H1 (cell line): ENCODE results near the gene RARB. TPM values are rescaled to one million over a fixed set of nuclear protein-coding genes. Genes with fewer than 3 reads are reported as not detected.

ENCODE experiments used
- CTCF ChIA-PET: fragments of 300-600 bp; sonication (Branson Sonifier 250); formaldehyde crosslinking; loops from one replicate; lab custom pipeline; 2021; ENCODE audit not compliant: partially characterized antibody; lab: Charles Lee
- POLR2A ChIA-PET: fragments of 300-600 bp; sonication (Branson Sonifier 250); formaldehyde crosslinking; loops from one replicate; lab custom pipeline; 2021; ENCODE audit warnings: inconsistent platforms; ENCODE audit not compliant: partially characterized antibody; lab: Charles Lee
- DNase-seq, 2 experiments: peaks; one replicate each; pipeline versions ENCODE4 v3.0.0 to v3.0.0-alpha.2; 2010 to 2022; ENCODE audit warnings: low spot score in 2 of 2, low read depth in 1 of 2, mixed read lengths in 1 of 2
- FAIRE-seq: peaks from 2 replicates; lab custom pipeline; 2011; peaks lifted over from hg19 to GRCh38; lab: Jason Lieb, UNC
- H2AFZ ChIP-seq: 2 replicates; pipeline ENCODE4 v1.8.1; 2012; ENCODE audit warnings: low read length, inconsistent platforms
- H2AK5ac ChIP-seq: 2 replicates; pipeline ENCODE4 v1.6.1; 2013; ENCODE audit warnings: low read depth, low read length
- H2BK120ac ChIP-seq: replicated peaks from 2 replicates; pipeline ENCODE3; 2013; ENCODE audit warnings: low read depth, low read length, inconsistent platforms
- H2BK12ac ChIP-seq: 2 replicates; pipeline ENCODE4 v1.6.1; 2013; ENCODE audit warnings: low read depth, low read length
- H2BK15ac ChIP-seq: 2 replicates; pipeline ENCODE4 v1.6.1; 2013; ENCODE audit warnings: low read length
- H2BK20ac ChIP-seq: 2 replicates; pipeline ENCODE4 v1.6.1; 2013; ENCODE audit warnings: low read length
- H2BK5ac ChIP-seq: 2 replicates; pipeline ENCODE4 v1.6.1; 2013; ENCODE audit warnings: low read depth, low read length
- H3K14ac ChIP-seq: 2 replicates; pipeline ENCODE4 v1.6.1; 2013; ENCODE audit warnings: inconsistent platforms; ENCODE audit not compliant: insufficient read length
- H3K18ac ChIP-seq: 2 replicates; pipeline ENCODE4 v1.6.1; 2013; ENCODE audit warnings: low read length; ENCODE audit errors: extremely low read depth
- H3K23ac ChIP-seq: 2 replicates; pipeline ENCODE4 v1.6.1; 2013; ENCODE audit warnings: inconsistent platforms; ENCODE audit not compliant: insufficient read length
- H3K23me2 ChIP-seq: 2 replicates; pipeline ENCODE4 v1.6.1; 2013; ENCODE audit warnings: low read depth, low read length
- H3K27ac ChIP-seq: 2 replicates; pipeline ENCODE4 v1.6.1; 2011; ENCODE audit warnings: low read depth, low read length, inconsistent platforms
- H3K27me3 ChIP-seq, 4 experiments: replicated peaks in 1 of 4; 1 replicate in 1 of 4; 2 replicates in 3 of 4; pipeline versions ENCODE4 v1.6.1 to v1.8.1; 2011 to 2013; ENCODE audit warnings: low read length in 3 of 4, mild to moderate bottlenecking in 3 of 4, inconsistent platforms in 2 of 4, mixed read lengths in 2 of 4, moderate library complexity in 1 of 4; ENCODE audit not compliant: control insufficient read depth in 3 of 4, insufficient read depth in 3 of 4; ENCODE audit errors: extremely low read depth in 1 of 4
- H3K36me3 ChIP-seq, 4 experiments: 2 replicates each; pipeline versions ENCODE4 v1.6.1 to v1.8.1; 2011 to 2013; ENCODE audit warnings: mild to moderate bottlenecking in 4 of 4, low read length in 3 of 4, moderate library complexity in 2 of 4, control low read depth in 1 of 4, inconsistent platforms in 1 of 4; ENCODE audit not compliant: insufficient read depth in 4 of 4, control insufficient read depth in 2 of 4
- H3K4ac ChIP-seq: replicated peaks from 2 replicates; pipeline ENCODE3; 2013; ENCODE audit warnings: low read length, low read depth, mixed read lengths, inconsistent platforms; ENCODE audit not compliant: insufficient read length
- H3K4me1 ChIP-seq, 4 experiments: replicated peaks in 1 of 4; 1 replicate in 1 of 4; 2 replicates in 3 of 4; pipeline versions ENCODE4 v1.6.1 to v1.8.1; 2011 to 2013; ENCODE audit warnings: low read length in 3 of 4, inconsistent platforms in 2 of 4, mixed read lengths in 1 of 4; ENCODE audit not compliant: insufficient read depth in 4 of 4, control insufficient read depth in 3 of 4
- H3K4me2 ChIP-seq, 2 experiments: 2 replicates each; pipeline versions ENCODE4 v1.6.1 to v1.8.1; 2011 to 2013; ENCODE audit warnings: low read depth in 2 of 2, low read length in 2 of 2, control low read depth in 1 of 2, inconsistent platforms in 1 of 2, mild to moderate bottlenecking in 1 of 2; ENCODE audit not compliant: insufficient read depth in 1 of 2
- H3K4me3 ChIP-seq, 4 experiments: fragments of 200-600, 300-600 bp in 1 of 4; sonication (generic), shearing (Covaris generic), sonication (Bioruptor Twin) in 1 of 4; 2 replicates each; pipeline versions ENCODE4 v1.5.1 to v1.8.1; 2011 to 2016; ENCODE audit warnings: low read length in 4 of 4, low read depth in 3 of 4, control low read depth in 2 of 4, inconsistent platforms in 2 of 4, mild to moderate bottlenecking in 2 of 4, mixed read lengths in 1 of 4, moderate library complexity in 1 of 4; ENCODE audit not compliant: insufficient read depth in 2 of 4; ENCODE audit errors: extremely low read depth in 1 of 4
- H3K56ac ChIP-seq: replicated peaks from 2 replicates; pipeline ENCODE3; 2013; ENCODE audit warnings: low read depth, mild to moderate bottlenecking, mixed read lengths, low read length, inconsistent platforms; ENCODE audit not compliant: insufficient read length
- H3K79me1 ChIP-seq: 2 replicates; pipeline ENCODE4 v1.6.1; 2013; ENCODE audit warnings: low read depth, low read length, control low read depth
- H3K79me2 ChIP-seq, 2 experiments: 2 replicates each; pipeline versions ENCODE4 v1.6.1 to v1.8.1; 2012 to 2013; ENCODE audit warnings: low read length in 2 of 2, mild to moderate bottlenecking in 2 of 2, inconsistent platforms in 1 of 2; ENCODE audit not compliant: insufficient read depth in 2 of 2, control insufficient read depth in 1 of 2
- H3K9ac ChIP-seq, 4 experiments: replicated peaks in 1 of 4; 1 replicate in 1 of 4; 2 replicates in 3 of 4; pipeline versions ENCODE4 v1.6.1 to v1.8.1; 2011 to 2013; ENCODE audit warnings: low read depth in 3 of 4, low read length in 3 of 4, control low read depth in 2 of 4, mild to moderate bottlenecking in 2 of 4, moderate library complexity in 2 of 4, inconsistent platforms in 1 of 4; ENCODE audit errors: extremely low read depth in 1 of 4
- H3K9me3 ChIP-seq, 2 experiments: 2 replicates each; pipeline versions ENCODE4 v1.6.1 to v1.8.1; 2012 to 2013; ENCODE audit warnings: mild to moderate bottlenecking in 2 of 2, moderate library complexity in 2 of 2, control low read depth in 1 of 2, inconsistent platforms in 1 of 2, low read depth in 1 of 2, low read length in 1 of 2, mixed read lengths in 1 of 2; ENCODE audit not compliant: insufficient read depth in 2 of 2
- H4K20me1 ChIP-seq, 2 experiments: replicated peaks in 1 of 2; 2 replicates each; pipeline versions ENCODE3 to v1.8.1; 2011 to 2013; ENCODE audit warnings: inconsistent platforms in 2 of 2, low read length in 2 of 2, mild to moderate bottlenecking in 1 of 2; ENCODE audit not compliant: insufficient read depth in 2 of 2, control insufficient read depth in 1 of 2
- H4K5ac ChIP-seq: 2 replicates; pipeline ENCODE4 v1.6.1; 2013; ENCODE audit warnings: low read length, low read depth, mixed read lengths, inconsistent platforms; ENCODE audit not compliant: insufficient read length
- H4K8ac ChIP-seq: 2 replicates; pipeline ENCODE4 v1.8.0; 2013; ENCODE audit warnings: mild to moderate bottlenecking, moderate library complexity, low read length, inconsistent platforms; ENCODE audit not compliant: insufficient read depth; ENCODE audit errors: extremely low read depth
- H4K91ac ChIP-seq: replicated peaks from 2 replicates; pipeline ENCODE3; 2013; ENCODE audit warnings: low read length, mixed read lengths, inconsistent platforms; ENCODE audit not compliant: insufficient read length
- EGR1 ChIP-seq: IDR thresholded peaks from 2 replicates; pipeline ENCODE4 v1.6.1; 2011; ENCODE audit warnings: low read depth, low read length, borderline replicate concordance
- EP300 ChIP-seq, 2 experiments: IDR thresholded peaks; 1 replicate in 1 of 2; 2 replicates in 1 of 2; pipeline ENCODE4 v1.6.1; 2011 to 2012; ENCODE audit warnings: low read depth in 2 of 2, low read length in 2 of 2, mild to moderate bottlenecking in 2 of 2, borderline replicate concordance in 1 of 2, inconsistent platforms in 1 of 2, moderate library complexity in 1 of 2
- GABPA ChIP-seq: IDR thresholded peaks from 2 replicates; pipeline ENCODE4 v1.6.1; 2011; ENCODE audit warnings: mild to moderate bottlenecking, low read length, moderate library complexity, borderline replicate concordance; ENCODE audit not compliant: insufficient read depth
- HDAC6 ChIP-seq: IDR thresholded peaks from one replicate; pipeline ENCODE4 v1.7.1; 2012; ENCODE audit warnings: low read depth, mild to moderate bottlenecking, inconsistent platforms, low read length, moderate library complexity
- MAFK ChIP-seq: IDR thresholded peaks from 2 replicates; pipeline ENCODE4 v1.6.1; 2012; ENCODE audit warnings: low read depth, mild to moderate bottlenecking, improper control_type of control experiment, low read length
- RBBP5 ChIP-seq: IDR thresholded peaks from 2 replicates; pipeline ENCODE4 v1.7.1; 2012; ENCODE audit warnings: low read depth, mild to moderate bottlenecking, inconsistent platforms, low read length, moderate library complexity, borderline replicate concordance
- RXRA ChIP-seq: IDR thresholded peaks from 2 replicates; pipeline ENCODE4 v1.6.1; 2011; ENCODE audit warnings: low read depth, mild to moderate bottlenecking, low read length, moderate library complexity; ENCODE audit not compliant: insufficient read depth
- SP1 ChIP-seq: IDR thresholded peaks from 2 replicates; pipeline ENCODE4 v1.6.1; 2011; ENCODE audit warnings: low read depth, low read length
- USF2 ChIP-seq: IDR thresholded peaks from 2 replicates; pipeline ENCODE4 v1.6.1; 2011; ENCODE audit warnings: low read length, improper control_type of control experiment
- YY1 ChIP-seq: IDR thresholded peaks from 2 replicates; pipeline ENCODE4 v1.6.1; 2011; ENCODE audit warnings: low read depth, mild to moderate bottlenecking, low read length
- WGBS, 2 experiments: shearing (Covaris generic) in 1 of 2; methylation state at CpG; one replicate each; pipeline versions ENCODE4 v1.1.6 to v1.1.7; 2013 to 2015; ENCODE audit warnings: low lambda C conversion rate in 2 of 2, mixed read lengths in 2 of 2, inconsistent platforms in 1 of 2, low coverage in 1 of 2, missing lambda C conversion rate in 1 of 2; ENCODE audit not compliant: insufficient replicate concordance in 2 of 2, insufficient coverage in 1 of 2, insufficient read length in 1 of 2; ENCODE audit errors: extremely low coverage in 1 of 2, missing lambda C conversion rate in 1 of 2; 5-methylcytosine and 5-hydroxymethylcytosine counted together
- polyA plus RNA-seq, 7 experiments: library from polyadenylated mRNA; depleted of rRNA in 3 of 7; stranded (reverse) in 5 of 7; unstranded in 2 of 7; fragments of >200 nt in 5 of 7; fragments of 200-250 nt in 2 of 7; gene quantifications; 1 replicate in 5 of 7; 2 replicates in 1 of 7; 4 replicates in 1 of 7; pipeline versions ENCODE4 v1.2.1 to v1.2.3, GENCODE V29; 2011 to 2013; ENCODE audit warnings: missing spikeins in 2 of 7, mixed read lengths in 2 of 7
- total RNA-seq: library from RNA; stranded (reverse); fragmentation: NEBNext Ultra II Directional; extraction: Animal tissue kit (Norgen Biotek cat#: 25700); gene quantifications from 2 replicates; pipeline ENCODE4 v1.2.1, GENCODE V29; 2021

Gene RARB
- total and polyA plus RNA-seq, 2 of the 8 experiments (the other 6 are each of a cell fraction or from before 2014, with no cell fraction given): 0.15 to 0.22 TPM

GRCh38 chr3:25426408-25426807 is 1.7 kb upstream of the RARB start:
- Histone ChIP-seq H2BK120ac (no peak overlapping the region), H3K27ac (no peak overlapping the region), H2BK12ac (no peak overlapping the region), H3K36me3 (no peaks in the 10 kb centered on the region; a peak in 1 of 8 replicates), H3K27me3 (peaks cover 0 to 10% (median 7%) of the 10 kb centered on the region in 4 experiments; a peak in 5 of 7 replicates), H4K8ac (no peak overlapping the region), H3K79me1 (no peaks in the 10 kb centered on the region), H3K79me2 (no peaks in the 10 kb centered on the region), H3K4me1 (peaks cover 6 to 20% (median 15%) of the 10 kb centered on the region in 4 experiments; a peak in 6 of 7 replicates), H2AFZ (no peak overlapping the region), H3K23me2 (peaks cover 7% of the 10 kb centered on the region), H3K14ac (no peak overlapping the region), H3K18ac (no peak overlapping the region), H4K91ac (no peak overlapping the region), H2BK20ac (no peak overlapping the region), H3K4ac (no peak overlapping the region), H3K4me2 (peak overlapping the region in 1 of 2 experiments; percentile 18; a peak in 1 of 4 replicates), H3K9me3 (no peaks in the 10 kb centered on the region), H3K4me3 (no peak overlapping the region), H2AK5ac (no peak overlapping the region), H2BK15ac (no peak overlapping the region), H3K9ac (no peak overlapping the region), H4K5ac (no peak overlapping the region), H3K56ac (no peak overlapping the region), H2BK5ac (no peak overlapping the region), H4K20me1 (no peaks in the 10 kb centered on the region), H3K23ac (no peak overlapping the region)
- POLR2A ChIA-PET: no interaction called here
- no peak for DNase-seq
- 45% methylated on average over 2 of the region's 2 CpGs; no CpG with 5 or more reads in 1 of the 2 experiments for WGBS, 2 experiments
- CTCF ChIA-PET: interaction anchor here (0.9 to 4.9 kb wide), 2 partner anchors 16 to 167 kb away, joined by 3 to 27 read pairs; no protein-coding TSS in a partner anchor
- no peak for FAIRE-seq
- TF ChIP-seq HDAC6 (no peak), GABPA (no peak), RXRA (no peak), SP1 (no peak), USF2 (no peak), MAFK (no peak), EP300 (IDR thresholded peaks at IDR 0.05; ENCODE audit: borderline replicate concordance in 1 of 2, low read depth in 2 of 2, low read length in 2 of 2) (no peak), RBBP5 (no peak), EGR1 (no peak), YY1 (0 out of 2 replicates have a peak, but pooled peaks have one; percentile 39)
